Large intestine (tissue), 3 donors: ENCODE results near the gene SETD7. TPM values are rescaled to one million over a fixed set of nuclear protein-coding genes. Genes with fewer than 3 reads are reported as not detected.
A peak's percentile ranks its signal among the peaks of the same experiment; 100 is the strongest.

Experiments used
- DNase-seq, 2 donors: peaks; one replicate each; pipeline versions ENCODE4 v3.0.0 to v3.0.0-alpha.2; 2013
- H3K27ac ChIP-seq: one replicate; pipeline ENCODE4 v1.5.1; 2013; ENCODE audit warnings: low read length
- H3K27me3 ChIP-seq: 2 replicates; pipeline ENCODE4 v1.6.1; 2013; ENCODE audit warnings: low read length; ENCODE audit not compliant: control insufficient read depth, insufficient read depth
- H3K36me3 ChIP-seq: 2 replicates; pipeline ENCODE4 v1.6.1; 2013; ENCODE audit warnings: low read length; ENCODE audit not compliant: control insufficient read depth, insufficient read depth
- H3K4me1 ChIP-seq: one replicate; pipeline ENCODE4 v1.6.1; 2013; ENCODE audit warnings: low read length; ENCODE audit not compliant: control insufficient read depth, insufficient read depth
- H3K4me3 ChIP-seq: one replicate; pipeline ENCODE4 v1.5.1; 2013; ENCODE audit warnings: low read length
- H3K9me3 ChIP-seq: one replicate; pipeline ENCODE4 v1.6.1; 2013; ENCODE audit warnings: mild to moderate bottlenecking, low read depth, low read length, moderate library complexity; ENCODE audit not compliant: control insufficient read depth
- WGBS: methylation state at CpG from one replicate; pipeline ENCODE4 v1.1.5; 2013; ENCODE audit warnings: low lambda C conversion rate; ENCODE audit not compliant: insufficient coverage; 5-methylcytosine and 5-hydroxymethylcytosine counted together
- polyA plus RNA-seq: library from polyadenylated mRNA; unstranded; fragments of 120-200 nt; gene quantifications from one replicate; pipeline ENCODE4 v1.2.1, GENCODE V29; 2013

The SETD7 gene
- polyA plus RNA-seq, 1 donor, result 6.1 TPM

GRCh38 chr4:139559687-139560086 lies 3.7 kb upstream of the SETD7 start:
- H3K27ac ChIP-seq, result no peak overlapping the region
- no peaks in the 10 kb centered on the region for H3K36me3 ChIP-seq
- WGBS, result 100% methylated on average over 1 of the region's 6 CpGs
- no peak overlapping the region for H3K4me3 ChIP-seq
- H3K9me3 ChIP-seq, result peaks cover 4% of the 10 kb centered on the region
- peaks cover 54% of the 10 kb centered on the region for H3K27me3 ChIP-seq
- no peak for DNase-seq
- peaks cover 3% of the 10 kb centered on the region for H3K4me1 ChIP-seq

GRCh38 chr4:139559089-139559479 lies 3.1 kb upstream of the SETD7 start:
- Histone ChIP-seq H3K27me3 (peaks cover 54% of the 10 kb centered on the region), H3K9me3 (peaks cover 4% of the 10 kb centered on the region), H3K4me1 (peaks cover 3% of the 10 kb centered on the region), H3K4me3 (no peak overlapping the region), H3K36me3 (no peaks in the 10 kb centered on the region), H3K27ac (no peak overlapping the region)
- WGBS, result no CpG with 5 or more reads among the region's 5 CpGs
- no peak for DNase-seq

GRCh38 chr4:139558235-139559088 lies 2.4 kb upstream of the SETD7 start:
- no peak overlapping the region for H3K4me3 ChIP-seq
- peak in 1 of 2 donors; percentile 11 for DNase-seq
- H3K9me3 ChIP-seq, result peaks cover 4% of the 10 kb centered on the region
- no CpG with 5 or more reads among the region's 12 CpGs for WGBS
- no peak overlapping the region for H3K27ac ChIP-seq
- H3K27me3 ChIP-seq, result peaks cover 58% of the 10 kb centered on the region
- no peaks in the 10 kb centered on the region for H3K36me3 ChIP-seq
- peaks cover 3% of the 10 kb centered on the region for H3K4me1 ChIP-seq

- Histone ChIP-seq H3K27ac (no peak overlapping the region), H3K27me3 (peaks cover 56% of the 10 kb centered on the region), H3K36me3 (no peaks in the 10 kb centered on the region), H3K4me3 (peak overlapping the region; percentile 70), H3K4me1 (peaks cover 3% of the 10 kb centered on the region), H3K9me3 (peaks cover 4% of the 10 kb centered on the region)
- 83% methylated on average over 1 of the region's 3 CpGs for WGBS
- no peak for DNase-seq
These were observed 1.6 kb upstream of the SETD7 start for GRCh38 chr4:139557556-139558110.

- Histone ChIP-seq H3K36me3 (no peaks in the 10 kb centered on the region), H3K27me3 (peaks cover 59% of the 10 kb centered on the region), H3K4me1 (peaks cover 3% of the 10 kb centered on the region), H3K27ac (no peak overlapping the region), H3K9me3 (peaks cover 4% of the 10 kb centered on the region), H3K4me3 (peak overlapping the region; percentile 70)
- peak; percentile 32 to 67 for DNase-seq
- no CpG with 5 or more reads among the region's 58 CpGs for WGBS
These were observed 921 bp upstream of the SETD7 start for GRCh38 chr4:139556724-139557555.

GRCh38 chr4:139555705-139556070 lies 331 bp downstream of the SETD7 start:
- Histone ChIP-seq H3K36me3 (no peaks in the 10 kb centered on the region), H3K4me1 (peaks cover 3% of the 10 kb centered on the region), H3K9me3 (peaks cover 4% of the 10 kb centered on the region), H3K27ac (peak overlapping the region; percentile 57), H3K27me3 (peaks cover 59% of the 10 kb centered on the region), H3K4me3 (peak overlapping the region; percentile 70)
- WGBS, result no CpG with 5 or more reads among the region's 49 CpGs
- DNase-seq, result no peak

- H3K9me3 ChIP-seq, result peaks cover 4% of the 10 kb centered on the region
- peak overlapping the region; percentile 35 for H3K27ac ChIP-seq
- H3K4me1 ChIP-seq, result peaks cover 3% of the 10 kb centered on the region
- peaks cover 54% of the 10 kb centered on the region for H3K27me3 ChIP-seq
- peak overlapping the region; percentile 70 for H3K4me3 ChIP-seq
- DNase-seq, result peak; percentile 76 to 82
- no peaks in the 10 kb centered on the region for H3K36me3 ChIP-seq
- 36% methylated on average over 5 of the region's 57 CpGs for WGBS
These were observed 920 bp downstream of the SETD7 start for GRCh38 chr4:139554893-139555704.

- Histone ChIP-seq H3K4me3 (peak overlapping the region; percentile 70), H3K36me3 (no peaks in the 10 kb centered on the region), H3K27ac (peak overlapping the region; percentile 35), H3K4me1 (peaks cover 3% of the 10 kb centered on the region), H3K27me3 (peaks cover 48% of the 10 kb centered on the region), H3K9me3 (peaks cover 4% of the 10 kb centered on the region)
- 90% methylated on average over 1 of the region's 1 CpG for WGBS
- DNase-seq, result no peak
These were observed 1.5 kb downstream of the SETD7 start for GRCh38 chr4:139554642-139554892.

- Histone ChIP-seq H3K4me3 (no peak overlapping the region), H3K9me3 (peaks cover 4% of the 10 kb centered on the region), H3K27me3 (peaks cover 43% of the 10 kb centered on the region), H3K36me3 (no peaks in the 10 kb centered on the region), H3K4me1 (peaks cover 3% of the 10 kb centered on the region), H3K27ac (no peak overlapping the region)
- no peak for DNase-seq
- no CpG with 5 or more reads among the region's 4 CpGs for WGBS
These were observed 2.0 kb downstream of the SETD7 start for GRCh38 chr4:139553751-139554641.
